ENCODE measurements around the gene TRIM13.
"Not testable (repeated sequence)": the region's sequence is repeated elsewhere in the genome, so short reads cannot be mapped to it uniquely, and the experiment has no call there.

The TRIM13 gene

DNA sequence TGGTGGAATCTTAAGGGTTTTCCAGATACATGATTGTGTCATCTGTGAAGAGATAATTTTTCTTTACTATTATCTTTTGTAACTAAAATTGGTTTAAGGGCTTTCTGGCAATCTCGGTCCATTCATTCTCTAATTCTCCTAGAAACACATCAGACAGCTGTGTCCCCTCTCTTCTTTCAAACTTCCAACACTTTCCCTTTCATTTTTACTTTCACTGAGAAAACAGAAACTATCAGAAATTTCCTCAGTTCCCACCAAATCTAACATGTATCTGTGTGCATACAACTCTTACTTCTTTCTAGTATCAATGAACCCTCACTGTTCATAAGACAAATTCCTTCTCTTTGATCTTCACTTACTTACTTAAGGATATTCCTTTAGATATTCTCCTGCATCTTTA lies 58.6 kb downstream of the TRIM13 start:
- intact Hi-C loops (cut with micrococcal nuclease), result no loop called here
- H3K4me1 Mint-ChIP-seq (ENCODE audit: low read depth), result peaks cover 23% of the 10 kb centered on the region
- no peak overlapping the region for H3K27ac Mint-ChIP-seq

DNA sequence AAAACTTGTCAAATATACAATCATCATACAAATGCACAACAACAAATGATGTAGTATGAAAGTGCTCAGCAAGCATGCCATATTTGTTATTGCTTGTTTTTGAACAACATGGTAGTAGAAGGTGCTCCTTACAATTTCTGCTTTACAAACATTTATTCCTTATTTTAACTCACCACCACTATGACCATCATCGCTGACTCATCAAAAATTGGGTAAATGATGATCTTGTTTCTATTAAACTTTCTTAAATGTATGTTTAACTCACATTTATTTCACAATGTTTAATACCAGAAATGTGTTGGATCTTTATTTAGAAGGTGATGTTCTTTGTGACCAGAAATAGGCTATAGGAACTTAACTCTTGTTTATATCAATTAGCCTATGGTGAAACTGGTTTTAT lies 63.9 kb downstream of the TRIM13 start:
- no peaks in the 10 kb centered on the region for H3K9me3 Mint-ChIP-seq
- intact Hi-C loops (cut with micrococcal nuclease), result no loop called here
- peaks cover 2% of the 10 kb centered on the region for H3K4me1 Mint-ChIP-seq (ENCODE audit: low read depth)
- H3K27ac Mint-ChIP-seq, result no peak overlapping the region
- H3K27me3 Mint-ChIP-seq, result no peaks in the 10 kb centered on the region
- no peak overlapping the region for H3K4me3 Mint-ChIP-seq
- peaks cover 38% of the 10 kb centered on the region for H3K36me3 Mint-ChIP-seq (ENCODE audit: low read depth)

More for the DNA sequence above, 58.6 kb downstream of the TRIM13 start:
- Mint-ChIP-seq H3K27me3 (no peaks in the 10 kb centered on the region), H3K4me3 (no peak overlapping the region), H3K9me3 (no peaks in the 10 kb centered on the region), H3K36me3 (ENCODE audit: low read depth) (peaks cover 72% of the 10 kb centered on the region)

- H3K4me1 Mint-ChIP-seq (ENCODE audit: low read depth); H3K9me3 Mint-ChIP-seq; H3K27me3 Mint-ChIP-seq; intact Hi-C loops (cut with micrococcal nuclease); H3K27ac Mint-ChIP-seq; H3K4me3 Mint-ChIP-seq: not testable (repeated sequence)
- H3K36me3 Mint-ChIP-seq (ENCODE audit: low read depth), result peaks cover 46% of the 10 kb centered on the region
Measured at GRCh38 chr13:50062336-50062735, 65.5 kb downstream of the TRIM13 start.

- Mint-ChIP-seq H3K36me3 (ENCODE audit: low read depth) (peaks cover 26% of the 10 kb centered on the region), H3K4me3 (no peak overlapping the region), H3K4me1 (ENCODE audit: low read depth) (no peaks in the 10 kb centered on the region), H3K9me3 (no peaks in the 10 kb centered on the region), H3K27ac (no peak overlapping the region), H3K27me3 (no peaks in the 10 kb centered on the region)
- intact Hi-C loops (cut with micrococcal nuclease), result no loop called here
Measured at GRCh38 chr13:50065712-50066111, 68.9 kb downstream of the TRIM13 start.

All from dendritic cell treated with granulocyte-macrophage colony-stimulating factor and Interleukin-4, amounts not matched to agents 40 ng/mL and 50 ng/mL, for 4 days (primary cell).